T-helper 2 cell treated with Interferon-gamma antibody and Interleukin-4, amounts not matched to agents 5 μg/mL and 100 μg/mL, for 36 hours (primary cell): Measurements from ENCODE around the gene ARGLU1.

Experiments
- DNase-seq: peaks from one replicate; pipeline ENCODE4 v3.0.0; 2021; ENCODE audit warnings: low spot score
- H3K27ac Mint-ChIP-seq: one replicate; pipeline ENCODE4 v1.8.0; 2021; ENCODE audit warnings: mild to moderate bottlenecking, mixed read lengths
- H3K27me3 Mint-ChIP-seq: one replicate; pipeline ENCODE4 v1.8.0; 2021; ENCODE audit warnings: low read depth, mixed read lengths
- H3K36me3 Mint-ChIP-seq: one replicate; pipeline ENCODE4 v1.8.0; 2021; ENCODE audit warnings: low read depth, mixed read lengths
- H3K4me1 Mint-ChIP-seq: one replicate; pipeline ENCODE4 v1.8.0; 2021; ENCODE audit warnings: low read depth, mixed read lengths
- H3K4me3 Mint-ChIP-seq: one replicate; pipeline ENCODE4 v1.8.0; 2022; ENCODE audit warnings: mild to moderate bottlenecking, moderate library complexity, mixed read lengths
- H3K9me3 Mint-ChIP-seq: one replicate; pipeline ENCODE4 v1.8.0; 2021; ENCODE audit warnings: mixed read lengths

Gene ARGLU1

DNA sequence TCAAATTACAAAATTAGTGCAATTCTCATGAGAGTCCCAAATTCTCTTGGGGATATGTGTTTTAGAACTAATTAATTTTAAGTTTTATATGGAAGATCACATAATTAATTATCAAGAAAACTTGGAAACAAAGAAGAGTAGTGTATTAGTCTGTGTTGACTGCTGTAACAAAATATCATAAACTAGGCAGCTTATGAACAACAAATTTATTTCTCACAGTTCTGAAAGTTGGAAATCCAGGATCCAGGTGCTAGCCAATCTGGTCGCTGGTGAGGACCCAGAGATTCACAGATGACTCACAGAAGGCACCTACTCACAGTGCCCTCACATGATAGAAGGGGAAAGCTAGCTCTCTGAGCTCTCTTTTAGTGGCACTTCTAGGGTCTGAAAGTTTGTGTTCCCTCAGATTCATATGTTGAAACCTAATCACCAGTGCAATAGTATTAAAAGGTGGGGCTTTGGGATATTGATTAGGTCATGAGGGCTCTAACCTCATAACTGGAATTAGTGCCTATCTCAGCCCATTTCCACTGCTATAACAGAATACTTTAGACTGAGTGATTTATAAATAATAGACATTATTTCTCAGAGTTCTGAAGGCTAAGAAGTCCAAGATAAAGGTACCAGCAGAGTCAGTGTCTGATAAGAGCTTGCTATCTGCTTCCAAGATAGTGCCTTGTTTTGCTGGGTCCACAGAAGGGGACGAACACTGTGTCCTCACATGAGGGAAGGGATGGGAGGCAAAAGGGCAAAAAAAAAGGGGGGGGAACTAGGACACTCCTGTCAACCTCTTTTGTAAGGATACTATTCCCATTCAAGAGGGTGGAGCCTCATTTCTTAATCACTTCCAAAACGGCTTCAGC is 1.5 kb upstream of the ARGLU1 start:
- peaks cover 23% of the 10 kb centered on the region for H3K4me1 Mint-ChIP-seq
- H3K4me3 Mint-ChIP-seq, result no peak overlapping the region

DNA sequence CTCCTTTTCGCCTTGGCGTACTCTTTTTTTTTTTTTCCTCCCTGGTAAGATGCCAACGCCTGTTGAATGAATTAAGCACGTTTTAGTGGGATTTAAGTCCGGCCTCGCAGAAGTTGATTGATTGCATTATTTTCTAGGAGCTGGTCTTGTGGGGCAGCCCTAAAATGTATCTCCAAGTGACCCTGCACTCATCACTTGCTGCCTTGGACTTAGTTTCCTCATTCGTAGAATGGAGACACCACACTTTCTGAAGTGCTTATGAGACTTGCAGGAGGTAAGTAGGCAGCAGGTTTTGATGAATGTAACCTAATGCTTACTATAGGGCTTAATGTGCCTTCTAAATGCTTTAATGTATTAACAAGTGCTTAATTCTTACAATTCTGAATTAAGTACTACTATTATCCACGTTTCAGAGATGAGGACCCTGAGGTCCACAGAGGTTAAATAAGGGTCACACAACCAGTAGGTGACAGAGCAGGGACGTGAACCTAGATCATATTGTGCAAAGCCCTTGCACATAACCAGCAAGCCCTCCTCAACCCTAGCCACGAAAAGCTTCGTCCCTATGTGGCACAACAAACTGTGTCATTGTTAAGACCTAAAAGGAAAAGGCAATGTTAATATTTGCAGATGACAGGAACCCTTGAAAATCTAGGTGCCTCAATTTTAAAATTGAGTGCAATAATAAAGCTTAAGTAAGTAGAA is 514 bp upstream of the ARGLU1 start:
- H3K4me3 Mint-ChIP-seq, result peak overlapping the region; percentile 99
- H3K4me1 Mint-ChIP-seq, result peaks cover 32% of the 10 kb centered on the region
- no peaks in the 10 kb centered on the region for H3K9me3 Mint-ChIP-seq
- no peak for DNase-seq
- no peaks in the 10 kb centered on the region for H3K27me3 Mint-ChIP-seq
- H3K27ac Mint-ChIP-seq, result peak overlapping the region; percentile 93
- peaks cover 19% of the 10 kb centered on the region for H3K36me3 Mint-ChIP-seq

More for the DNA sequence above, 1.5 kb upstream of the ARGLU1 start:
- H3K36me3 Mint-ChIP-seq, result peaks cover 16% of the 10 kb centered on the region
- H3K9me3 Mint-ChIP-seq, result no peaks in the 10 kb centered on the region
- no peak for DNase-seq
- no peak overlapping the region for H3K27ac Mint-ChIP-seq
- H3K27me3 Mint-ChIP-seq, result no peaks in the 10 kb centered on the region

DNA sequence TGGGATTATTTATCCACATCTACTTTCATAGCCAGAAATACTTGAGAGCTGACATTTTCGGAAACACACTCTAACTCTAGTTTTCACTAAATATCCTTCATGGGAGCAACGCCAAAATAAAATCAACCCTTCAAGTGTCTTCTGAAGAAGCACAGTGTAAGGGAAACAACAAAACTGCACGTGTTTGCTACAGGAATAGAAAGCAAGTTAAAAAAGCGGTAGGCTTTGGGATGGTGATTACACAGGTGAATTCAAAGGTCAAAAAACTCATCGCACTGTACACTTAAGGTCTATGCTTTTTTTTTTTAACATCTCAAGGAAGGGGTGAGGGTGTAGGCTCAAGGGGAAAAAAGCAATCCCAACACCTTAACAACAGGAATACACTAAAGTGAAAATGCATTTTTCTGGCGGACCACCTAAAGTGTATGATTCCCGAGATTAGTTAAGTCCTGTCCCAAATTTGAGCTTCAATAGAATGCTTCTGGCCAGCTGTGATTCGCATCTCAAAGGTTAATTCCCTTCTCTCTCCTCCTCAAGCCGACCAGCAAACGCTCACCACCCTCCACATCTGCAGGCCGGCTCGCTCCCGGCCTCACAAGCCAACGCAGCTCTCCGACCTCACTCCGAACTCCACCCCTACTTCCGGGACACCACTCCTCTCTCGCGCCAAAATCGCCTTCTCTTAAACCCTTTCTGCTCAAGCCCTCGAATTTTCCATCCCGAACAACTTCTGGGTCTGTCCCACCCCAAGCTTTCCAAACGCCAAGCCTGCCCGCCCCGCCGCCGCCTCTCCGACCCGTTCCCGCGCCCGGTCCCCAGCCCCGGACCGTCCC is 1.1 kb downstream of the ARGLU1 start:
- Mint-ChIP-seq H3K27me3 (no peaks in the 10 kb centered on the region), H3K36me3 (peaks cover 19% of the 10 kb centered on the region), H3K27ac (peak overlapping the region; percentile 93), H3K9me3 (no peaks in the 10 kb centered on the region), H3K4me1 (peaks cover 40% of the 10 kb centered on the region), H3K4me3 (peak overlapping the region; percentile 99)
- peak; percentile 41 for DNase-seq

DNA sequence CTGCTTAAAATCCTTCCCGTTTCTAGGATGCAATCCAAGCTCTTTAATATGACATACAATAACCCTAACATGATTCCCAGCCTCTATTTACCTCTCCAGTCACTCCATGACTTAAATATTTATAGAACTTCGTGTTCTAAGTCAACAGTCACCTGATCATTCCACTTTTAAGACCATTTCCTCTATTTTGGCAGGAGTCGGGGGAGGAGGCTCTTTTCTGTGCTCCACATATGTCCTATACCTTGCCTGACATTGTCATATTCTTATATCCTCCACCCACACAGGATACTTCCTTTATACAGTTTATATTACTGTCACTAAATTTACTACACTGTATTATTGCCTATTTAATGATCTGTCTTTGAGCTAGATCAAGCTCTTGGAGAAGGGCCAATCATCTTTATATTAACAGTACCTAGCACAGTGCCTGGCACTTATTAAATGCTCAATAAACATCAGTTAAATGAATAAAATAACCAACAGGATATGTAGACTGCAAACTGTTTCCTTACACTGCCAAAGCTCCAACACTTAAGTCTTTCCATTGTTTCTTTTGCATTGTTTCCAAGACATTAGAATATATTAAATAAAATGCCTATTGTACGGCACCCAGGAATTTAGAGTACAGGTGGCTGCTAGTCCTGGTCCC is 2.7 kb downstream of the ARGLU1 start:
- Mint-ChIP-seq H3K27ac (peak overlapping the region; percentile 54), H3K4me3 (peak overlapping the region; percentile 99), H3K36me3 (peaks cover 22% of the 10 kb centered on the region), H3K27me3 (no peaks in the 10 kb centered on the region), H3K4me1 (peaks cover 53% of the 10 kb centered on the region), H3K9me3 (no peaks in the 10 kb centered on the region)
- DNase-seq, result no peak

DNA sequence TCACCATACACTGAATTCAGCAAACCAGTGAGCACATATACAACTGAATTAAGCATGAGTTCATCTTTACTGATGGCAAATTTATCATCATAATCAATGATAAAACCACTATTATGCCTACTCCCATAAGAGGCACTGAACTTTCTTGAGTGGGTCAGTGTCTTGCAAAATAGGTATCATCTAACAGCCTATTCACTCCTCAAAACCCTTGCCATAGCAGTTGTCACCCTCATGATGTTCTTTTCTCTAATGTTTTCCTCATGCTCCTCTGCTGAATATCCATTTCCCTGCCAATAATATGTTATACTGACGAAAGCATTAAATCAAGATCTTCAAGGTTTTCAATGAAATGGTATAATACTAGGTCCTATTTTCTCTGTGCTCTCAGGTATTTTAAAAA is 5.6 kb downstream of the ARGLU1 start:
- Mint-ChIP-seq H3K4me1 (peaks cover 51% of the 10 kb centered on the region), H3K27me3 (no peaks in the 10 kb centered on the region), H3K9me3 (no peaks in the 10 kb centered on the region), H3K27ac (no peak overlapping the region), H3K4me3 (peak overlapping the region; percentile 50), H3K36me3 (peaks cover 38% of the 10 kb centered on the region)
- no peak for DNase-seq

DNA sequence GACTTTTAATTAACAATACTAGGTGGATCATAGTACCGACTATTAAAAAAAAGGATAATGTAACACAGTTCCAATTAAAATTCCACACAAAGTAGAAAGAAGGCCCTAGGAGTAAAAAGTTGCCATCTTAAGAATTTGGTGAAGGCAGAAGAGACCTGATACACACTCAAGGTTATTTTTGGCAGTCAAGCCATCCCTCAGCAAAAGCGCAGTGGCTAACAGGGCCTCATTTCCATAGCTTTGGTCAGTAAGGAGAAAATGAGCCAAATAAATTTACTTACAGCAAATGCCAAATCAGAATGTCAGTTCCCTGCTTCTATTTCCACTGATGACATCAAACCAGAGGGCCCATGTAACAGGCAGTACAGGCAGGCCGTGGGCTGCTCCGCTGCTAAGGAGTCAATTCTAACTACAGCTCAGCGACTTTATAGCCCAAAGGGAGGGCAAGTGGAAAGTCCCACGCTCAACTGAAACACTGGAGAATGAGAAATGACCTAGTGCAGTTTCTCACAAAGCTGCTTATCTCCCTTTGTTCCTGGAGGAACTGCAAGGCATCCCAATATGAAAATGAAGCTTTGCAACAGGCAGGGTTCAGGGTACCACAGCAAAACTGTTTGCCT is 6.3 kb downstream of the ARGLU1 start:
- Mint-ChIP-seq H3K4me3 (peak overlapping the region; percentile 14), H3K27me3 (no peaks in the 10 kb centered on the region), H3K4me1 (peaks cover 51% of the 10 kb centered on the region), H3K27ac (no peak overlapping the region), H3K9me3 (no peaks in the 10 kb centered on the region), H3K36me3 (peaks cover 39% of the 10 kb centered on the region)
- peak; percentile 74 for DNase-seq

DNA sequence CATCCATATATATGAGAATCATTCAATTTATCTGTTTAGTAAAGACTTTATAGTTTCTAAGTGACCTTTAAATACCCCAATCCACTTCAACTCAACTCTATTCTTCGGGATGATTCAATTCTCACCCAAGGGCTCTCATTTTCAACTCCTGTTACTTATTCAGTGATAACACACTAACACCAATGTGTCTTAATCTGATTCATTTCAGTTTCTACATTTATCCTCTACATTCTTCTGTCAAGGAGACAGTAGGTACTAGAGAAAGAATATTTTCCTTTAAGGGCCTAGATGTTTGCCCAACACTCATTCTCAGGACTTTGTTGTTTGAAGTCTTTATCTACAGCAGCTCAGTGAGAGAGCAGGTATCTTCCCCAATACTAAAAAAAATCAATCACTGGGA is 7.1 kb downstream of the ARGLU1 start:
- Mint-ChIP-seq H3K9me3 (no peaks in the 10 kb centered on the region), H3K36me3 (peaks cover 39% of the 10 kb centered on the region), H3K27ac (no peak overlapping the region), H3K4me3 (peak overlapping the region; percentile 23), H3K27me3 (no peaks in the 10 kb centered on the region), H3K4me1 (peaks cover 46% of the 10 kb centered on the region)
- DNase-seq, result no peak

DNA sequence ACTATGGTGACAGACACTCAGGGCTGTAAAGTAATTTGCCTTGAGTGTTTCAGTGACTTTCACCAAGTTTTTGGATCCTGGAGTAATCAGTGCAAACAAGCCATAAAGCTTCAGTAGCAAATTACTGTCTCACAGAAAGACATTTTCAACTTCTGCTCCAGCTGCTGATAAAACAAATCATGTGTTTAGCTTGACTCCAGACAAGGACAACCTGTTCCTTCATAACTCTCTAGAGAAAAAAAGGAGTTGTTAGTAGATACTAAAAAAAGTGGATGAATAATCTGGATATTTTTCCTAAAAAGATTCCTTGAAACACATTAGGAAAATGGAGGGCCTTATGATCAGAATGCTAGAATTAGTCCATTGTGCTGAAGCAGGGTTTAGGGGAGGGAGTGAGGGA is 9.4 kb downstream of the ARGLU1 start:
- H3K9me3 Mint-ChIP-seq, result no peaks in the 10 kb centered on the region
- peaks cover 48% of the 10 kb centered on the region for H3K36me3 Mint-ChIP-seq
- peaks cover 29% of the 10 kb centered on the region for H3K4me1 Mint-ChIP-seq
- DNase-seq, result no peak
- no peak overlapping the region for H3K4me3 Mint-ChIP-seq
- H3K27me3 Mint-ChIP-seq, result no peaks in the 10 kb centered on the region
- no peak overlapping the region for H3K27ac Mint-ChIP-seq

DNA sequence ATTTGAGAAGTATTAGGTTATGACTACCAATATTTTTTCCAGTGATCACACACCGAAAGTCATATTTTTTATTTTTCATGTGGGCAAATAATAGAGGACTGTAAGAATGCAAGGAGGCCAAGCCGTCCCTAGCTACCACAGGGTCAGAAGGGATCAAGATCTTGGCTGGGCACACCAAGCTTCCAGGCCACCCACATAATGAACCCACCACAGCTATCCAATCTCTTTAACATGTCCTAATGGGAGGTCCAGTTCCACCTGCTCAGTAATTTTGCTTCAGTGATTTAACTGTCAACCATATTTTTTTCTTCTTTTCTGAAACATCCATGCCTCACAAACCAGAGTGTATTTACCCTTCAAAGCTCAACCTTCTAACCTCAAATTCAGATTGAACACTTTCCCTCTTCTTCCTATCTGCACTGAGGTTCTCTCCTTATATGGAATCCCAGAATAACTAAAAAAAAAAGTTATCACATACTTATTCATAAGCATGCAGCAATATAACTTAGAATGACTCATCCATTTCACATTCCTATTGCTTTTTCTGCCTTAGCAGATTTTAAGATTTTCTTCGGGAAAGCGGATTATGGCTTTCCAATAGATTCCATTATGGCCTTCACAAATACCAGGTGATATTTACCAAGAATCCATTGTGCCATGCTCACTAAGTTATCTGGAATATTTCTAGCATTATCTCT is 12.2 kb downstream of the ARGLU1 start:
- H3K9me3 Mint-ChIP-seq, result no peaks in the 10 kb centered on the region
- H3K4me1 Mint-ChIP-seq, result peaks cover 12% of the 10 kb centered on the region
- H3K4me3 Mint-ChIP-seq, result no peak overlapping the region
- H3K27ac Mint-ChIP-seq, result no peak overlapping the region
- H3K27me3 Mint-ChIP-seq, result no peaks in the 10 kb centered on the region
- DNase-seq, result no peak
- peaks cover 56% of the 10 kb centered on the region for H3K36me3 Mint-ChIP-seq

DNA sequence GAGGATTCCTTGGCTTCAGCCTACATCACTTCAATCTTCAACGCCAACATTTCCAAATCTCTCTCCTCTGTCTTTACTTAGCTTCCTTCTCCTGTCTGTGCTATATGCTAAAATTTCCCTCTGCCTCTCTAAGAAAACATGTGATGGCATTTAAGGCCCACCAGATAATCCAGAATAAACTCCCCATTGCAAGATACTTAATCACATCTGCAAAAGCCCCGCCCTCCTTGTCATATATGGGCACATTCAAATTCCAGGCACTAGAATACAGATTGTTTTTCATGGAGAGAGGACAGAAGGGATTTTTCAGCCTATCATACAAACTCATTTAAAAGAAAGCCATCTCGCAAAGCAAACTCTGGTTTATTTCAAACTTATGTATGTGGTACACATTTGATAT is 16.2 kb downstream of the ARGLU1 start:
- Mint-ChIP-seq H3K27ac (no peak overlapping the region), H3K9me3 (no peaks in the 10 kb centered on the region), H3K27me3 (no peaks in the 10 kb centered on the region), H3K4me3 (no peak overlapping the region), H3K4me1 (peaks cover 15% of the 10 kb centered on the region), H3K36me3 (peaks cover 57% of the 10 kb centered on the region)
- DNase-seq, result no peak

DNA sequence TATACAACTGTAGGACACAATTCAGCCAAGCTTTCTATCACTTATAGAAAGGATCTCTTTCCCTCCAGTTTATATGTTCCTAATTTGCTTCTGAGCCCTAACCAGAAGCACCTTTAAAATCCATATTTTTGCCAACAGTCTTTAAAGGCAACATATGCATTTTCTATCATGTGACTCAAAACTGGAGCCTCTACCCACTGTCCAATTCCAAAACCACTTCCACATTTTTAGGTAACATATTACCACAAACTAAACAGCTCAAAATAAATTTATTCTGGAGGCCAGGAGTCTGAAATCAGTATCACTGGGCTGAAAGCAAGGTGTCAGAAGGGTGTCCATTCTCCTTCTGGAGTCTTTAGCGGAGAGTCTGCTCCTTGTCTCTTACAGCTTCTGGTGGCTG is 16.6 kb downstream of the ARGLU1 start:
- Mint-ChIP-seq H3K36me3 (peaks cover 53% of the 10 kb centered on the region), H3K27ac (no peak overlapping the region), H3K4me1 (peaks cover 15% of the 10 kb centered on the region), H3K27me3 (no peaks in the 10 kb centered on the region), H3K4me3 (no peak overlapping the region), H3K9me3 (no peaks in the 10 kb centered on the region)
- DNase-seq, result no peak

DNA sequence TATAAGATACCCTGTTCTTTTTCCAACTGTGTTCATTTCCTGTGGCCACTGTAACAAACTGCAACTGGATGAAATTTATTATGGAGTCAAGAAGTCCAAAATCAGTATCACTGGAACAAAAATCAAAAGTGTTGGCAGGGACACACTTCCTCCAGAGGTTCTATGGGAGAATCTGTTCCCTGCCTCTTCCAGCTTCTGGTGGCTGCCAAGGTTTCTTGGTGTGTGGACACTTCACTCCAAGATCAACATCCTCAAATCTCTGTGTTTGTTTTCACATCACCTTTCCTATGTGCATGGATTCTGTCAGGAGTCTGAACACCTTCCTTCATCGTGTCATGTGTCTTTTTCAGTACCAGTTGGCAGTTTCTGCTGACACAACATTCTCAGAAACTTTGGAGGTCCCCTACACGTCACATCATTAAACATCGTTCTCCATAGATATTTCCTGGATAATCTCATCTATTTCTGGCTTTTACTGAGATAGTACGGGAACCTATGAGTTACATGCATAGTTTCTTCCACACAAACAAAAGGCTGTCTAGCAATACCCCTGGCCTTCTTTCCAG is 17.3 kb downstream of the ARGLU1 start:
- Mint-ChIP-seq H3K4me1 (peaks cover 13% of the 10 kb centered on the region), H3K27me3 (no peaks in the 10 kb centered on the region), H3K27ac (no peak overlapping the region), H3K9me3 (no peaks in the 10 kb centered on the region), H3K4me3 (no peak overlapping the region), H3K36me3 (peaks cover 47% of the 10 kb centered on the region)
- DNase-seq, result no peak
